Sigmoid colon (tissue), 7 donors: ENCODE measurements around the gene FAM227B. TPM values are rescaled to one million over a fixed set of nuclear protein-coding genes. Genes with fewer than 3 reads are reported as not detected.
"Not testable (repeated sequence)": the region's sequence is repeated elsewhere in the genome, so short reads cannot be mapped to it uniquely, and the experiment has no call there.

ENCODE experiments used
- DNase-seq: peaks from one replicate; pipeline ENCODE4 v3.0.0-alpha.2; 2019
- H3K27ac ChIP-seq, 4 donors: fragments of 200-600 bp; sonication (generic); one replicate each; pipeline ENCODE4 v1.5.1; 2016 to 2019; ENCODE audit warnings: mild to moderate bottlenecking in 1 of 4
- H3K27me3 ChIP-seq, 3 donors: fragments of 200-600 bp; sonication (generic); one replicate each; pipeline ENCODE4 v1.5.1; 2019; ENCODE audit warnings: mild to moderate bottlenecking in 1 of 3
- H3K36me3 ChIP-seq, 4 donors: fragments of 200-600 bp; sonication (generic); one replicate each; pipeline ENCODE4 v1.5.1; 2016 to 2019
- H3K4me1 ChIP-seq, 4 donors: fragments of 200-600 bp; sonication (generic); one replicate each; pipeline ENCODE4 v1.5.1; 2017 to 2019
- H3K4me3 ChIP-seq, 4 donors: fragments of 200-600 bp; sonication (generic); one replicate each; pipeline ENCODE4 v1.5.1; 2017 to 2019; ENCODE audit warnings: mild to moderate bottlenecking in 2 of 4, moderate library complexity in 1 of 4
- H3K9me3 ChIP-seq, 4 donors: fragments of 200-600 bp in 3 of 4; sonication (generic) in 3 of 4; one replicate each; pipeline versions ENCODE4 v1.5.1 to v1.6.1; 2013 to 2019
- CTCF ChIP-seq, 4 experiments: fragments of 450-650 bp in 3 of 4; fragments of 200-600 bp in 1 of 4; IDR thresholded peaks; one replicate each; pipeline ENCODE4 v1.5.1; 2016 to 2019; ENCODE audit warnings: antibody characterized with exemption in 4 of 4, mild to moderate bottlenecking in 3 of 4, moderate library complexity in 2 of 4
- EP300 ChIP-seq, 4 donors: sonication (generic); formaldehyde crosslinking; IDR thresholded peaks; one replicate each; pipeline ENCODE4 v1.6.1; 2017; ENCODE audit warnings: antibody characterized with exemption in 4 of 4
- POLR2A ChIP-seq, 2 donors: fragments of 450-650 bp; IDR thresholded peaks; one replicate each; pipeline ENCODE4 v1.6.1; 2016; ENCODE audit warnings: antibody characterized with exemption in 2 of 2, mild to moderate bottlenecking in 2 of 2, moderate library complexity in 2 of 2
- POLR2AphosphoS5 ChIP-seq, 4 donors: sonication (generic); formaldehyde crosslinking; IDR thresholded peaks; one replicate each; pipeline ENCODE4 v1.6.1; 2017; ENCODE audit warnings: antibody characterized with exemption in 4 of 4
- WGBS, 2 donors: extraction: QIAGEN DNeasy Blood & Tissue Kit; methylation state at CpG; one replicate each; pipeline ENCODE4 v1.1.7; 2013; 5-methylcytosine and 5-hydroxymethylcytosine counted together
- intact Hi-C: fragments of 100-400 bp; cut with DNase I; formaldehyde crosslinking; loops from one replicate; pipeline ENCODE4 v1.15.1; 2023
- polyA plus RNA-seq, 3 donors: library from polyadenylated mRNA; stranded (reverse); fragments of 200-250 nt; gene quantifications; one replicate each; pipeline ENCODE4 v1.2.3, GENCODE V29; 2013
- total RNA-seq, 4 donors: library from RNA; depleted of rRNA; stranded (reverse); fragments of >200 nt; gene quantifications; one replicate each; pipeline ENCODE4 v1.1.0, GENCODE V29; 2016
- donor health status: healthy with polysubstance abuse.
- donor health status: Bipolar disorder and iron deficiency.
- donor health status: healthy.

FAM227B gene
- total and polyA plus RNA-seq, 7 donors = 1.8 to 21.1 (median 11.1) TPM

GRCh38 chr15:49556437-49556836, 64.2 kb downstream of the FAM227B start:
- TF ChIP-seq CTCF (IDR thresholded peaks at IDR 0.05) (no peak), POLR2A (IDR thresholded peaks at IDR 0.05) (no peak), POLR2AphosphoS5 (IDR thresholded peaks at IDR 0.05) (no peak), EP300 (IDR thresholded peaks at IDR 0.05) (no peak)

GRCh38 chr15:49550342-49550741, 70.3 kb downstream of the FAM227B start:
- 91 to 97% methylated on average over 29 to 30 of the region's 30 CpGs for WGBS, 2 donors
- H3K36me3 ChIP-seq, H3K27me3 ChIP-seq, DNase-seq, H3K4me3 ChIP-seq, intact Hi-C loops, H3K9me3 ChIP-seq, H3K4me1 ChIP-seq, H3K27ac ChIP-seq: not testable (repeated sequence)

More at GRCh38 chr15:49556437-49556836, 64.2 kb downstream of the FAM227B start:
- WGBS, 2 donors = 77 to 91% methylated on average over 3 of the region's 3 CpGs
- Histone ChIP-seq H3K9me3 (no peaks in the 10 kb centered on the region), H3K4me3 (no peak overlapping the region), H3K4me1 (no peaks in the 10 kb centered on the region), H3K27ac (no peak overlapping the region), H3K27me3 (no peaks in the 10 kb centered on the region), H3K36me3 (no peaks in the 10 kb centered on the region)
- no peak for DNase-seq
- intact Hi-C loops = no loop called here

- Histone ChIP-seq H3K9me3 (peaks cover 0 to 14% (median 6%) of the 10 kb centered on the region in 4 donors), H3K4me3 (no peak overlapping the region), H3K36me3 (no peaks in the 10 kb centered on the region), H3K27ac (no peak overlapping the region), H3K27me3 (no peaks in the 10 kb centered on the region), H3K4me1 (no peaks in the 10 kb centered on the region)
- intact Hi-C loops = no loop called here
- DNase-seq = no peak
- TF ChIP-seq EP300 (IDR thresholded peaks at IDR 0.05) = no peak
- TF ChIP-seq POLR2AphosphoS5 (IDR thresholded peaks at IDR 0.05) = no peak
- TF ChIP-seq POLR2A (IDR thresholded peaks at IDR 0.05) = no peak
Measured at GRCh38 chr15:49538520-49538919, 82.1 kb downstream of the FAM227B start.

- Histone ChIP-seq H3K4me3 (no peak overlapping the region), H3K9me3 (peaks cover 0 to 8% (median 0%) of the 10 kb centered on the region in 4 donors), H3K4me1 (no peaks in the 10 kb centered on the region), H3K27ac (no peak overlapping the region), H3K27me3 (no peaks in the 10 kb centered on the region), H3K36me3 (no peaks in the 10 kb centered on the region)
- intact Hi-C loops = no loop called here
- TF ChIP-seq CTCF (IDR thresholded peaks at IDR 0.05) = no peak
- TF ChIP-seq POLR2AphosphoS5 (IDR thresholded peaks at IDR 0.05) = no peak
- TF ChIP-seq POLR2A (IDR thresholded peaks at IDR 0.05) = no peak
- TF ChIP-seq EP300 (IDR thresholded peaks at IDR 0.05) = no peak
- DNase-seq = no peak
- WGBS, 2 donors = 34 to 63% methylated on average over 1 of the region's 1 CpG
Measured at GRCh38 chr15:49530092-49530491, 90.5 kb downstream of the FAM227B start.

GRCh38 chr15:49528289-49528688, 92.3 kb downstream of the FAM227B start:
- H3K27ac ChIP-seq = no peak overlapping the region
- intact Hi-C loops = no loop called here
- TF ChIP-seq POLR2A (IDR thresholded peaks at IDR 0.05) (no peak), EP300 (IDR thresholded peaks at IDR 0.05) (no peak), POLR2AphosphoS5 (IDR thresholded peaks at IDR 0.05) (no peak), CTCF (IDR thresholded peaks at IDR 0.05) (no peak)
- no peaks in the 10 kb centered on the region for H3K4me1 ChIP-seq
- no peaks in the 10 kb centered on the region for H3K36me3 ChIP-seq
- 59 to 80% methylated on average over 4 of the region's 4 CpGs for WGBS, 2 donors
- no peaks in the 10 kb centered on the region for H3K27me3 ChIP-seq
- DNase-seq = no peak
- H3K4me3 ChIP-seq = no peak overlapping the region
- peaks cover 0 to 2% (median 0%) of the 10 kb centered on the region in 4 donors for H3K9me3 ChIP-seq

GRCh38 chr15:49521802-49522201, 98.8 kb downstream of the FAM227B start:
- H3K9me3 ChIP-seq = peaks cover 0 to 1% (median 0%) of the 10 kb centered on the region in 4 donors
- 68 to 75% methylated on average over 3 of the region's 3 CpGs for WGBS, 2 donors
- TF ChIP-seq POLR2A (IDR thresholded peaks at IDR 0.05) = no peak
- TF ChIP-seq EP300 (IDR thresholded peaks at IDR 0.05) = no peak
- TF ChIP-seq CTCF (IDR thresholded peaks at IDR 0.05) = no peak
- TF ChIP-seq POLR2AphosphoS5 (IDR thresholded peaks at IDR 0.05) = no peak
- no peaks in the 10 kb centered on the region for H3K27me3 ChIP-seq
- no peak overlapping the region for H3K27ac ChIP-seq
- no peak overlapping the region for H3K4me3 ChIP-seq
- intact Hi-C loops = no loop called here
- H3K4me1 ChIP-seq = no peaks in the 10 kb centered on the region
- H3K36me3 ChIP-seq = no peaks in the 10 kb centered on the region
- no peak for DNase-seq

GRCh38 chr15:49512739-49513138, 107.9 kb downstream of the FAM227B start:
- H3K36me3 ChIP-seq, intact Hi-C loops, H3K9me3 ChIP-seq, H3K27ac ChIP-seq, H3K4me1 ChIP-seq, H3K4me3 ChIP-seq, H3K27me3 ChIP-seq, DNase-seq: not testable (repeated sequence)
- 89 to 93% methylated on average over 4 of the region's 4 CpGs for WGBS, 2 donors
